AG09309 (cell line): Measurements from ENCODE around the gene GPR17.

Source experiments
- DNase-seq: peaks from one replicate; pipeline ENCODE4 v3.0.0-alpha.2; 2010; ENCODE audit warnings: low read depth
- H3K4me3 ChIP-seq: 2 replicates; pipeline ENCODE4 v1.5.1; 2011; ENCODE audit warnings: mild to moderate bottlenecking, low read depth, low read length, moderate library complexity; ENCODE audit not compliant: control insufficient read depth
- CTCF ChIP-seq: IDR thresholded peaks from 2 replicates; pipeline ENCODE4 v1.5.1; 2011; ENCODE audit warnings: mild to moderate bottlenecking, low read depth, low read length, inconsistent platforms; ENCODE audit not compliant: insufficient read depth, control insufficient read depth; ENCODE audit errors: missing control alignments

The GPR17 gene

GRCh38 chr2:127695491-127696472, 49.8 kb downstream of the GPR17 start:
- peak; percentile 55 for TF ChIP-seq CTCF
- H3K4me3 ChIP-seq: peak overlapping the region; percentile 25
- no peak for DNase-seq

GRCh38 chr2:127697482-127698180, 51.7 kb downstream of the GPR17 start:
- DNase-seq: no peak
- H3K4me3 ChIP-seq: no peak overlapping the region
- no peak for TF ChIP-seq CTCF

- TF ChIP-seq CTCF: no peak
- H3K4me3 ChIP-seq: no peak overlapping the region
- no peak for DNase-seq
Observed at GRCh38 chr2:127698553-127699355, 52.8 kb downstream of the GPR17 start.

- H3K4me3 ChIP-seq: peak overlapping the region; percentile 80
- no peak for TF ChIP-seq CTCF
- DNase-seq: no peak
Observed at GRCh38 chr2:127700527-127701192, 54.7 kb downstream of the GPR17 start.

- TF ChIP-seq CTCF: no peak
- peak; percentile 60 for DNase-seq
- peak within 1 kb of the TSS; percentile 80 for H3K4me3 ChIP-seq
Observed at GRCh38 chr2:127701193-127701650, 55.3 kb downstream of the GPR17 start, which contains the start of gene SFT2D3. Gene SFT2D3 (plus strand): TSS chr2:127701497. CDS start chr2:127701529, 32 bp downstream.
